ENCODE measurements around the gene SSBP4.

The SSBP4 gene

DNA sequence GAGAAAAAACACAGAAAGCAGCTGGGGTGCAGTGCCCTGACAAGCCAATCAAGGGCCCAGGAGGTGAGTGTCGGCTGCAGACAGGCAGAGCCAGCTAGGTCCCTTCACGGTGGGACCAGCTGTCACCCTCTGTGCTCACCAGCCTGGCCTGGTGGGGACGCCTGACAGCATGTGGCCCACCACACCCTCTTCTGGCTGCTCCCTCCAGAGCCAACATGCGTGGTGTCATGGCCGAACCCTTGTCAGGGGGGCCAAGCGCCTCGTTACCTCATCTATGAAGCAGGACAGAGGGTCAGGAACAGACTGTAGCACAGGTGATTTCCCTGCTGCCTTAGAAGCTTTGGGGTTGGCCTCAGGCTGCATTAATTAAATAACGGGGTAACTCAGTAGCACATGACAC, 58.8 kb downstream of the SSBP4 start:
- no peak overlapping the region for H3K56ac ChIP-seq (ENCODE audit: low read length)
- H3K79me2 ChIP-seq (ENCODE audit: control insufficient read depth, insufficient read depth, low read length): peaks cover 7% of the 10 kb centered on the region
- H3K23ac ChIP-seq (ENCODE audit: low read length): no peak overlapping the region
- H4K5ac ChIP-seq (ENCODE audit: low read length): no peak overlapping the region
- no peak overlapping the region for H3K4ac ChIP-seq (ENCODE audit: low read depth, low read length)
- no peak overlapping the region for H2AK5ac ChIP-seq (ENCODE audit: low read length)
- WGBS (ENCODE audit: extremely low coverage, insufficient coverage, low lambda C conversion rate): no CpG with 5 or more reads among the region's 8 CpGs
- H2BK15ac ChIP-seq (replicated peaks; ENCODE audit: low read depth): no peak overlapping the region
- H2BK120ac ChIP-seq (ENCODE audit: low read depth, low read length): no peak overlapping the region
- no peak overlapping the region for H3K27ac ChIP-seq (ENCODE audit: low read depth, low read length)
- no peak overlapping the region for H3K18ac ChIP-seq (ENCODE audit: low read length)
- H3K9ac ChIP-seq (ENCODE audit: low read length): no peak overlapping the region
- H3K4me3 ChIP-seq (ENCODE audit: low read length): no peak overlapping the region
- H2BK5ac ChIP-seq (ENCODE audit: low read length): no peak overlapping the region
- no peaks in the 10 kb centered on the region for H3K4me1 ChIP-seq (ENCODE audit: control insufficient read depth, low read depth, low read length)
- H3K36me3 ChIP-seq (ENCODE audit: control insufficient read depth, insufficient read depth, low read length): no peaks in the 10 kb centered on the region
- DNase-seq: no peak
- no peaks in the 10 kb centered on the region for H3K27me3 ChIP-seq (ENCODE audit: insufficient read depth, low read length, poor library complexity)
- H4K8ac ChIP-seq (ENCODE audit: low read depth, low read length): no peak overlapping the region
- peaks cover 22% of the 10 kb centered on the region for H3K79me1 ChIP-seq (ENCODE audit: low read length)
- H3K4me2 ChIP-seq (ENCODE audit: low read length): no peak overlapping the region

DNA sequence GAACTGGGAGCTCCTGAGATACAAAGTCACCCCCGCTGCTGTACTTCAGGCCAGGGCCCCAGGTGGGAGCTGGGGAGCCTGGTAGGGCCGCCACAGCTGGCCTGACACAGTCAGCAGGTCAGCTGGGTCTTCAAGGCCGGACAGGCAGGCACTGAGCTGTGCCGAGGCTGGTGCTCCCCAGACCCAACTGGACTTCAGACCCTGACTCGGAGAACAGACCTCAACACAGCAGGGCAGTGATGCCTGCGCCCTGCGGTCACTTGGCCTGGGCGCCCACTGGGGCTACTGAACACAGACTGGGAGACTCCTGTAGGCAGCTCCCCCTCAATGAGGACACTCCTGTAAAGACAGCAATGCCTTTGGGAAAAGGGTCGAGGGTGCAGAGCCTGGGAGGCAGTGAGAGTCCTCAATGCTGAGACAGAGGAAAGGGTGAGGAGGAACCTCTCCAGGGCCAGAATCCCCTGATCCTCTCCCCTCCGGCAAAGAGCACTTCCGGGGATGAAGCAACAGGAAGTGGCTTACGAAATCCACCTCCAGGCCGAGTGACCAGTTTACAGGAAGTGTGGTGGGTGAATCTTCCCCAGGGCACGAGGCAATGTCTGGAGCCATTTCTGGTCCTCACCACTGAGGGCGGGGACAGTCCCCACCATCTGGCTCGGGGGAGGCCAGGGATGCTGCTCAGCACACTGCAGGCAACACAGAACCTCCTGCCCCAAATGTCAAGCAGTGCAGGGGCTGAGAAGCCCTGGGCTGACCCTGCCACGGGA, 59.5 kb downstream of the SSBP4 start:
- peak; percentile 84 for DNase-seq
- no peak overlapping the region for H3K4me2 ChIP-seq (ENCODE audit: low read length)
- peaks cover 27% of the 10 kb centered on the region for H3K79me1 ChIP-seq (ENCODE audit: low read length)
- H2BK5ac ChIP-seq (ENCODE audit: low read length): no peak overlapping the region
- peak overlapping the region; percentile 56 for H3K56ac ChIP-seq (ENCODE audit: low read length)
- no CpG with 5 or more reads among the region's 17 CpGs for WGBS (ENCODE audit: extremely low coverage, insufficient coverage, low lambda C conversion rate)
- no peaks in the 10 kb centered on the region for H3K27me3 ChIP-seq (ENCODE audit: insufficient read depth, low read length, poor library complexity)
- no peak overlapping the region for H3K23ac ChIP-seq (ENCODE audit: low read length)
- H2BK15ac ChIP-seq (replicated peaks; ENCODE audit: low read depth): no peak overlapping the region
- peak overlapping the region; percentile 7 for H3K18ac ChIP-seq (ENCODE audit: low read length)
- no peak overlapping the region for H2AK5ac ChIP-seq (ENCODE audit: low read length)
- no peaks in the 10 kb centered on the region for H3K36me3 ChIP-seq (ENCODE audit: control insufficient read depth, insufficient read depth, low read length)
- no peak overlapping the region for H3K27ac ChIP-seq (ENCODE audit: low read depth, low read length)
- peaks cover 7% of the 10 kb centered on the region for H3K79me2 ChIP-seq (ENCODE audit: control insufficient read depth, insufficient read depth, low read length)
- no peak overlapping the region for H2BK120ac ChIP-seq (ENCODE audit: low read depth, low read length)
- H3K4me3 ChIP-seq (ENCODE audit: low read length): no peak overlapping the region
- no peak overlapping the region for H4K5ac ChIP-seq (ENCODE audit: low read length)
- H4K8ac ChIP-seq (ENCODE audit: low read depth, low read length): no peak overlapping the region
- no peak overlapping the region for H3K9ac ChIP-seq (ENCODE audit: low read length)
- no peaks in the 10 kb centered on the region for H3K4me1 ChIP-seq (ENCODE audit: control insufficient read depth, low read depth, low read length)
- H3K4ac ChIP-seq (ENCODE audit: low read depth, low read length): no peak overlapping the region

DNA sequence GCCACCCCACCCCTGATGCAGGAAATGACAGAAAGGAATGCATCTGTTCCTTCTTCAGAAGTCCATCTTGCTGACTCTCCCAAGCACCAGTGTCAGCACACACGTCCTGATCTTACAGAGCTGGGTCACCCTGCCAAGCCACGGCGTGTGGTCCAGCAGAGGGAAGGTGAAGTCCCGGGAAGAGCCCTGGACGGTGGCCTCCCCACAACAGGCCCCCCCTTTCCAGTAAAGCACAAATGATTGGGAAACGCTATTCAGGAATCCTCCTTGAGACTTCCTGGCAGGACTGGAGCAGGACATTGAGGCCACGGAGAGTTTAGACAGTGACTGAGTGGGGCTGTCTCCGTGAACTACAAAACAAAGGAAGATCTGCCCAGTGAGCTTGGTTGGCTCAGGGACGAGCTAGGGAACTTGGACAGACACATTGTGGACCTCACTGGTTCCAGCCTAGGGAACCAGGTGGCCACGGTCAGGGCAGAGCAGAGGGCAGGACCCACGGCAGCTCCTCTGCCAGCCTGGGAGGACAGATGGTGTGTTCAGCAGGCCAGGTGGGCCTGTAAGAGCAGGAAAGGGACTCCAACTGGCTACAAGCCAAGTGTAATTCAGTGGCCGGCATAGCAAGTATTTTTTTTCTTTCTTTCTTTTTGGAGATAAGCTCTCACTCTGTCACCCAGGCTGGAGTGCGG, 61.0 kb downstream of the SSBP4 start:
- no peak overlapping the region for H3K56ac ChIP-seq (ENCODE audit: low read length)
- no peak overlapping the region for H3K9ac ChIP-seq (ENCODE audit: low read length)
- no peak overlapping the region for H3K4ac ChIP-seq (ENCODE audit: low read depth, low read length)
- DNase-seq: no peak
- H4K5ac ChIP-seq (ENCODE audit: low read length): no peak overlapping the region
- H3K27ac ChIP-seq (ENCODE audit: low read depth, low read length): no peak overlapping the region
- H2AK5ac ChIP-seq (ENCODE audit: low read length): no peak overlapping the region
- no peak overlapping the region for H3K23ac ChIP-seq (ENCODE audit: low read length)
- no peak overlapping the region for H2BK120ac ChIP-seq (ENCODE audit: low read depth, low read length)
- no peak overlapping the region for H3K4me2 ChIP-seq (ENCODE audit: low read length)
- H3K79me1 ChIP-seq (ENCODE audit: low read length): peaks cover 28% of the 10 kb centered on the region
- no peak overlapping the region for H3K4me3 ChIP-seq (ENCODE audit: low read length)
- no peaks in the 10 kb centered on the region for H3K4me1 ChIP-seq (ENCODE audit: control insufficient read depth, low read depth, low read length)
- peaks cover 13% of the 10 kb centered on the region for H3K79me2 ChIP-seq (ENCODE audit: control insufficient read depth, insufficient read depth, low read length)
- H4K8ac ChIP-seq (ENCODE audit: low read depth, low read length): no peak overlapping the region
- no peak overlapping the region for H2BK15ac ChIP-seq (replicated peaks; ENCODE audit: low read depth)
- no peaks in the 10 kb centered on the region for H3K27me3 ChIP-seq (ENCODE audit: insufficient read depth, low read length, poor library complexity)
- H3K18ac ChIP-seq (ENCODE audit: low read length): no peak overlapping the region
- WGBS (ENCODE audit: extremely low coverage, insufficient coverage, low lambda C conversion rate): no CpG with 5 or more reads among the region's 13 CpGs
- no peaks in the 10 kb centered on the region for H3K36me3 ChIP-seq (ENCODE audit: control insufficient read depth, insufficient read depth, low read length)
- H2BK5ac ChIP-seq (ENCODE audit: low read length): no peak overlapping the region

DNA sequence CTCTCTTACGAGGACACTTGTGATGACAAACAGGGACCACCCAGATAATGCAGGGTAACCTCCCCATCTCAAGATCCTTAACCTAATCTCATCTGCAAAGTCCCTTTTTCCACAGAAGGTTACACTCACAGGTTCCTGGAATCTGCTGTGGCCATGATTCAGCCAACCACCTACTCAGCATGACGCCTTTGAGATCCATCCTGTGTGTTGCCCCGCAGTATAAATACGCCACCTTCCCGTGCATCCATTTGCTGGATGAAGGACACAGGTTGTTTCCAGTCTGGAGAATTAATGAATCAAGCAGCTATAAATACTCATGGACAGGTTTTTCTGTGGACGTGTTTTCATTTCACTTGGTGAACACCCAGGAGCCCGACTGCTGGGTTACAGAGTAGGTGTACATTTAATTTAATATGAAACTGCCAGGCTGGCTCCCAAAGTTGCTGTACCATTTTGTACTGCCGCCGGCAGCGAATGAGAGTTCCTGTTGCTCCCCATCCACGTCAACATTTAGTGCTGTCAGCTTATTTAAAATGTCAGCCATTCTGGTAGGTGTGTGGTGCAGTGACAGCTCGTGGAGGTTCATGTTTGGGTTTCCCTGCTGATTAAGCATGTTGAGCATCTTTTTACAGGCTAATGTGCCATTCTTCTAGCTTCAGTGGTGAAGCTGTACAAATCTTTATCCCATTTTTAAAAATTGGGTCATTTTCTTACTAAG, 62.5 kb downstream of the SSBP4 start:
- Histone ChIP-seq H3K4me3 (ENCODE audit: low read length) (no peak overlapping the region), H3K27me3 (ENCODE audit: insufficient read depth, low read length, poor library complexity) (no peaks in the 10 kb centered on the region), H2BK15ac (replicated peaks; ENCODE audit: low read depth) (no peak overlapping the region), H3K9ac (ENCODE audit: low read length) (no peak overlapping the region), H4K5ac (ENCODE audit: low read length) (no peak overlapping the region), H3K79me2 (ENCODE audit: control insufficient read depth, insufficient read depth, low read length) (peaks cover 10% of the 10 kb centered on the region), H3K36me3 (ENCODE audit: control insufficient read depth, insufficient read depth, low read length) (no peaks in the 10 kb centered on the region), H3K27ac (ENCODE audit: low read depth, low read length) (no peak overlapping the region), H2BK5ac (ENCODE audit: low read length) (no peak overlapping the region), H2BK120ac (ENCODE audit: low read depth, low read length) (no peak overlapping the region), H3K4me2 (ENCODE audit: low read length) (no peak overlapping the region), H3K56ac (ENCODE audit: low read length) (no peak overlapping the region), H3K79me1 (ENCODE audit: low read length) (peaks cover 27% of the 10 kb centered on the region), H3K4me1 (ENCODE audit: control insufficient read depth, low read depth, low read length) (no peaks in the 10 kb centered on the region), H3K23ac (ENCODE audit: low read length) (no peak overlapping the region), H3K4ac (ENCODE audit: low read depth, low read length) (no peak overlapping the region), H3K18ac (ENCODE audit: low read length) (no peak overlapping the region), H4K8ac (ENCODE audit: low read depth, low read length) (no peak overlapping the region), H2AK5ac (ENCODE audit: low read length) (no peak overlapping the region)
- no CpG with 5 or more reads among the region's 12 CpGs for WGBS (ENCODE audit: extremely low coverage, insufficient coverage, low lambda C conversion rate)
- no peak for DNase-seq

DNA sequence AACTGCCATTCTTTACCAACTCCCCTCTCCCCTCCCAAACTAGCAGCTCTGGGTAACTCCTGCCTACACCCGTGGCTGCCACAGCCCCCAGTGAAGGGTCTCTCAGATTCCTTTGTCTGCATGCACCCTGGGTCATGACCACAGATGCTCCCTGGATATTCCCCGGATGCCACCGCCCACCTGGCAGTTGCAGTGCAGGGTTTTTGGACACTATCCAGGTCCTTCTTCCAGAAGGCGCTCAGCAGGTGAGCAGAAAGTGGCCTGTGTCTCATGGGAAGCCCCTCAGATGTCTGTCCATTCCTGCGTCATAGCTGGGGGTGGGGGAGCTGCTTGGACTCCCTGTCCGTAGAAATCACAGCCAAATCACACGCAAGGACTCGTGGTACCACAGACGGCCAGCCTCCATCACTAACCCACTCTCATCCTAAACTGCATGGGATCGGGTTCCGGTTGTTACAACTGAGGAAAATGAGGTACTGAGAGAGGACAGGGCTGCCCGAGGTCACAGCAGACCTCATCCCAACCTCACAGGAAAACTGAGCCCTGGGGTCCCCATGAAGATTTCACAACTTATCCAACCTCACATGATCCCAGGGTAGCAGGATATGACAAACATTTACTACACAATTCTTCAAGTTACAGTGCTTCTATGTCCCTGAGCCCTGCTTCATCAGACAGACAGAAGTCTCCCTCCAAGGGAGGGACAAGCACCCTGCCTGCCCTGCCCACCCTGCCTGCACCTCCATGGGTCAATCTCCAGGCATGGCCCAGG, 64.1 kb downstream of the SSBP4 start:
- H3K36me3 ChIP-seq (ENCODE audit: control insufficient read depth, insufficient read depth, low read length): no peaks in the 10 kb centered on the region
- no peak overlapping the region for H2BK15ac ChIP-seq (replicated peaks; ENCODE audit: low read depth)
- peaks cover 31% of the 10 kb centered on the region for H3K79me1 ChIP-seq (ENCODE audit: low read length)
- H3K4me2 ChIP-seq (ENCODE audit: low read length): no peak overlapping the region
- H2BK120ac ChIP-seq (ENCODE audit: low read depth, low read length): no peak overlapping the region
- no peak overlapping the region for H3K4me3 ChIP-seq (ENCODE audit: low read length)
- H3K27me3 ChIP-seq (ENCODE audit: insufficient read depth, low read length, poor library complexity): no peaks in the 10 kb centered on the region
- H2BK5ac ChIP-seq (ENCODE audit: low read length): no peak overlapping the region
- no peak overlapping the region for H3K56ac ChIP-seq (ENCODE audit: low read length)
- H2AK5ac ChIP-seq (ENCODE audit: low read length): no peak overlapping the region
- no peak overlapping the region for H3K23ac ChIP-seq (ENCODE audit: low read length)
- no peak overlapping the region for H4K8ac ChIP-seq (ENCODE audit: low read depth, low read length)
- H3K79me2 ChIP-seq (ENCODE audit: control insufficient read depth, insufficient read depth, low read length): peaks cover 11% of the 10 kb centered on the region
- no peak for DNase-seq
- H3K18ac ChIP-seq (ENCODE audit: low read length): no peak overlapping the region
- H4K5ac ChIP-seq (ENCODE audit: low read length): no peak overlapping the region
- WGBS (ENCODE audit: extremely low coverage, insufficient coverage, low lambda C conversion rate): no CpG with 5 or more reads among the region's 12 CpGs
- no peaks in the 10 kb centered on the region for H3K4me1 ChIP-seq (ENCODE audit: control insufficient read depth, low read depth, low read length)
- no peak overlapping the region for H3K27ac ChIP-seq (ENCODE audit: low read depth, low read length)
- no peak overlapping the region for H3K4ac ChIP-seq (ENCODE audit: low read depth, low read length)
- H3K9ac ChIP-seq (ENCODE audit: low read length): no peak overlapping the region

Measured in mesendoderm (in vitro differentiated cells).